Stimulated activated CD4-positive, alpha-beta T cell treated with anti-CD3 and anti-CD28 coated beads, Interleukin-1b, Interleukin-23, amount 100 ng/mL, for 48 hours (primary cell): Measurements from ENCODE around the gene COPZ1.
A peak's percentile ranks its signal among the peaks of the same experiment; 100 is the strongest.
"Not testable (repeated sequence)": the region's sequence is repeated elsewhere in the genome, so short reads cannot be mapped to it uniquely, and the experiment has no call there.

Source experiments
- DNase-seq: peaks from one replicate; pipeline ENCODE4 v3.0.0-alpha.2; 2020

Gene COPZ1

GRCh38 chr12:54337280-54337842 is 12.4 kb downstream of the COPZ1 start:
- DNase-seq: no peak

GRCh38 chr12:54337854-54338650 is 13.1 kb downstream of the COPZ1 start:
- no peak for DNase-seq

- no peak for DNase-seq
These were observed 13.9 kb downstream of the COPZ1 start for GRCh38 chr12:54338698-54339296.

DNA sequence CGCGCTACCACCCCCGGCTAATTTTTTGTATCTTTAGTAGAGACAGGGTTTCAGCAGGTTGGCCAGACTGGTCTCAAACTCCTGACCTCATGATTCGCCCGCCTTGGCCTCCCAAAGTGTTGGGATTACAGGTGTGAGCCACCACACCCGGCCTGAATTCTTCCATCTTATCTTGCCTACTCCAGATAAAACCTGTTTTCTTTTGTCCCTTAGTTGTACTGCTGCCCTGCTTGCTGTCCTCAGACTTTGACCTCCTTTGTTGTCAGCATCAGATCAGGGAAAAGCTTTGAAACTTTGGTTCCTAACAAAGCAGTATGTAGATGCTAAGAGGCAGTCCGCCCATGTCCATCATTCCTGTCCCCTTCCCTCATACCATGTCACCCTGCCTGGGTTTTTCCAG is 15.9 kb downstream of the COPZ1 start:
- DNase-seq: no peak

- no peak for DNase-seq
These were observed 16.7 kb downstream of the COPZ1 start for GRCh38 chr12:54341378-54342300.

- DNase-seq: no peak
These were observed 24.1 kb downstream of the COPZ1 start for GRCh38 chr12:54349036-54349435.

- DNase-seq: no peak
These were observed 24.7 kb downstream of the COPZ1 start for GRCh38 chr12:54349679-54350078.

DNA sequence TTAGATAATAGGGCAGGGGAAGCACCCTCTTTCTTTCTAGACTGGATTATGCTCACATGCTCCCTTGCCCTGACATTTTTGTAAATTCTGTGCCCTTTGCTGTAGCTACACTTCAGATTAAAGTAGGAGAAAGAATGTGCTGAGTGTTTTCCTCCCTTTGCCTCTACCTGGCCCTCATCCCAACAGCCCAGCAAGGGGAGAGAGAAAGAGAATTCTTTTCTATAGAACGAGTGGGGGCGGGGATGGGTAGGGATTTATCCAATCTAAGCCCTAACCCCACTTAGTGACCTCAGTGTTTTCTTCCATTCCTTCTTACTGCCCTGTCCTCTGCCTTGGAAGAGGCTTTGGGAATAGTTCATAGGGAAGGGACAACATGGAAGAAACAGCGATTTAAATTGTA is 25.8 kb downstream of the COPZ1 start:
- DNase-seq: no peak

DNA sequence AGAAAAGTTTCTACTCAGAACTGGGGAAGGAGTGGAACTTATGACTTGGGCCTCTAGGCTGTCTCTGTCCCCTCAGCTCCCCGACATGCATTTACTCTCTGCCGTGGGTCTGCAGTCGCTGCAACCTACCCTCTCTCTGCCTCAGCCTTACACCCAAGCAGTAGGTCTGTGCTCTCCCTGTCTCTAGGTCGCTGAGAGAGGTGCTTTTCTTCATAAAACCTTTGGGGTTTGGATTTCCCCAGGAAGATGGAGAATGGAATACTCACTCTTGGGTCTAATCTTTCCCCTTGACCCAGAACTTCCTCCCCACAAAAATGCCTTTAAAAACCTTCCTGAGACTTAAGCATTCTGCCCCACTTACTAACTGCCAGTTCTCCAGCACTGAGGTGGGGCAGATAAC is 26.4 kb downstream of the COPZ1 start:
- no peak for DNase-seq

DNA sequence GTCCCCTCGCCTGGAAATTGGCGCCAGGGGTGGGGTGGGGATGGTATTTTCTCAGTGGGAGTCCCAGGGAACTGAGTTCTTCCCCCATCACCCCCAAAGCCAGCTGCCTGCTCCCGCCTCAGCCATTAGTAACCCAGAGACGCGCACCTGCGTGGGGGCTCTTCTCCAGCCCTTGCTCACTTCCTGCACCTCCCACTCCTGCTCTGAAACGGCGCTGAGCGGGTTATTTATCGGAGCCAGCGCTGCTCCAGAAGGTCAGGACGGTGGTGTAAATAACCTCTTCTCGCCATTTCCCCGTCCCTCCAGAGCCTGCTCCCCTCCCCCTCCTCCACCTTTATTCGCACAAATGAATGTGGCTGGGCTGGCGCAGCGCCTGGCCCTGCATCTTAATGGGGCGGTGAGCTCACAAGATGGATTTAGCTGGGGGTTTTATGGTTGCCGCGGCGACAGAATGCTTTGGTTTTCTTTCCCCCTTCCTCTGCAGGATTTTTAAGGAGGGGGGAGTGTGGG is 27.1 kb downstream of the COPZ1 start:
- peak; percentile 55 for DNase-seq

DNA sequence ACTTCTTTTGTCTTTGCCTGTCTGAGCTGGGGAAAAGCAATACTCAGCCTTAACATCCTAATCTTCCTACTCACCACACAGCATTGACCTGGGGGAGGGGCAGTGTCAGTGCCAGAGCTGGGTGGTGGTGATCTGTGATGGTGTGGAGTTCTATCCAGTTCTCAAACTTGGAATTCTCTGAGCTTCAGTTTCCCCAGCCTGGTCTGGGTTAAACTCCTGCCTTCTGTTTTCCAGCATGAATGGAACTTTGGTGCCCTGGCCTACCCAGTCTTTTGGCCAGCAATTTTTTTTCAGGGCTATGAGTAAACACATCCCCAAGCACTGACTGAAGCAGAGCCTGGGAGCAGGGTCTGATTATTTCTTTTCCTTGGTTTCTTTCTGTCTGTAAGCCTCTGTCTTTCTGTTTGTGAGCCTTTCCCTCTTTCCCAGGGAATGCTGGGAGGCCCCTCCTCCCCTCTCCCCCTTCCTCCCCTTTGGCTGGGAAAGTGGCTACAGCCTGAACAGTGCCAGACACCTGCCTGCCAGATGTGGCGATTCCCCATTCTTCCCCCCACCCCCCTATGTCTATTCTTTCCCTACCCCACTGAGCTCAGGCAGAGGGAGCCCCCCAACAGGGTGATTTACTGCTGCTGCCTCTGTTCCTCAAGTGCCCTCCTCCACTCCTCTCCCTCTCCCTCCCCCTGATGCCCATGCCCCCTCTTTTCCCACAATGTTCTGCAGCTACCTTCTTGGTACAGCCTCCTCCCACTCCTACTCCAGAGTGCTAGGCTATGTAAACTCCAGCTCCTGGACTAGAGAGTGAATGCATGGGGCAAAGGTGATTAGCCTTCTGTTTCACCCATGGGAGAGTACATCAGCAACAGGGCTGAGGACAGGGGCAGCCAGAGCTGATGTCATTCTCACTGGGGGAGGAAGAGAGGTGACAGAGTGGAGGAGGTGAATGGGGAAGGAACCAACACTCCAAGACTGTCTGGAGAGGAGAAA is 28.3 kb downstream of the COPZ1 start:
- DNase-seq: no peak

- not testable (repeated sequence) for DNase-seq
These were observed 29.3 kb downstream of the COPZ1 start for GRCh38 chr12:54354271-54354670.

DNA sequence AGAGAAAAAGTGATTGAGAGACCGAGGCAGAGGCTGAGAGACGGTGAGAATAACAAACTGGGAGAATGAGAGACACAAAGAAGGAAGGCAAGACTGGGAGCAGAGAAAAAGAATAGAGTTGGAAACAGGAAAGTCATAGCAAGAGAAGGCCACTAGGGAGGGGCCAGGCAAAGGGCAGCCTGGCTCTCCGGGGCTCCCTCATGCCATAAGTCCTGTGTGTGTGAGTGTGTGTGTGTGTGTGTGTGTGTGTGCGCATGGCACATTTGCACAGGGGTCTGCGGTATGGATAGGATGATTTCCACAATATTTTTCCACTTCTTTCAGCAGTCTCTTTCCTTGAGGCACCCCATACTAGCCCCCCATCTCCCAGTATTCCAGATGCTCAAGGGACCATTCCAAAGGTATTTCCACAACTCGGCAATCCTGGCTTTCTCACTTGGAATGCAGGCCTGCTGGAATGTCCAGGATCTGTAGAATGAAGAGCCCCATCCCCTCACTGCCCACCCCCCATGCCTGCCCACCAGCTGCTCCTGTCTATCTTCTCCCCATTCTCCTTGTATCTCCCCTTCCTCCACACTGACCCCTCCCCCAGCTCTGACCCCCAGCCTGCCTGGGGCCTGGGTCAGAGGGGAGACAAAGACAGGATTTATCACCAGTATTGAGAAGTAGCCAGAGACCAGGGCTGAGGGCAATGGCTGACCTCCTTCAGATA is 30.3 kb downstream of the COPZ1 start:
- DNase-seq: no peak

DNA sequence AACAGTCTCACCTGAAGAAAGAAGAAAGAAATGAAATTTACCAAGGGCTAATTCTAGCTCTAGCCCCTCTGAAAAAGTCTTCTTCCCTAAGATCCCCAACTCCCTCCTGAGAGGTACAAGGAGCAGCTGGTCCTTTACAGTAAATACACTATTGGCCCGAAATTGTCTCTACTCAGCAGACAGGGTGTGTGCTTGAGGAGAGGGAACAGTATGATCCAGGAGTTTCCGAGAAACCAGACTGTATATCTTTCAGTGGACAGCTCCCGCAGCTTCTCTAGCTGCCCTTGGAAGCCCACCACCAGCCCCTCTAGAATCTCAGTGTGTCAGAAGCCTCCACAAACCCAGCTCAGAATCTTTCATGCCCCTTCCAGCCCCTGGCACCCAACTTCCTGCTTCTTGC is 31.3 kb downstream of the COPZ1 start:
- no peak for DNase-seq

GRCh38 chr12:54356951-54357356 is 32.0 kb downstream of the COPZ1 start:
- DNase-seq: no peak

DNA sequence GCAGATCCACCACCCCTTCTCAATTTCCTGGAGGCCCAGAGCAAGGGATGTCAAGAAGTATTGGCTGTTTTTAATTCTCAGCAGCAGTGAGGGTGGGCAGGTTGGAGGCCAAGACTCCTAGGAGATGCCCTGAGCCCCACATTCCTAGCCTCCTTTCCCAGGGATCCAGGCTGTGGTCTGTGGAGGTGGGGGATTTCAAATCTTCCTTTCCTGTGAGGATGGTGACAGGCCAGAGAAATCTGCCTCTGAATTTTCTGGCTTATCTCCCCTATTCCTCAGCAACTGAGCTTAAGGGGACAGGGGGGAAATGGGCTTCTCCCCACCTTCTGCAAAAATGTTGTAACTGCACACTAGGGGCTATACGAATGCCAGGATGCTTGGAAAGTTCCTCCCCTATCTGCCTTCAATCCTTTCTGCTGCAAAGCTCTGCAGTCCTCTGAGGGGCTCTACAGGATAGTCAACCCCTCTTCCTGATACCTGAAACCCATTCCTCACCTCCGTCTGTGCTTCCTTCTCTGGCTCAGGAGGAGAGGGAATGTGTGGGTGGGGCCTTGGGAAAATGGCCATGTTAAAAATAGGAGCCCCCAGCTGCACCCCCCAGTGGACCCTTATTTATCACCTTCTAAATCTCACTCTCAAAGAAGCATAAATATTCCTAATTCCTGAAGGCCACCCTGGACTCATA is 32.7 kb downstream of the COPZ1 start:
- no peak for DNase-seq

DNA sequence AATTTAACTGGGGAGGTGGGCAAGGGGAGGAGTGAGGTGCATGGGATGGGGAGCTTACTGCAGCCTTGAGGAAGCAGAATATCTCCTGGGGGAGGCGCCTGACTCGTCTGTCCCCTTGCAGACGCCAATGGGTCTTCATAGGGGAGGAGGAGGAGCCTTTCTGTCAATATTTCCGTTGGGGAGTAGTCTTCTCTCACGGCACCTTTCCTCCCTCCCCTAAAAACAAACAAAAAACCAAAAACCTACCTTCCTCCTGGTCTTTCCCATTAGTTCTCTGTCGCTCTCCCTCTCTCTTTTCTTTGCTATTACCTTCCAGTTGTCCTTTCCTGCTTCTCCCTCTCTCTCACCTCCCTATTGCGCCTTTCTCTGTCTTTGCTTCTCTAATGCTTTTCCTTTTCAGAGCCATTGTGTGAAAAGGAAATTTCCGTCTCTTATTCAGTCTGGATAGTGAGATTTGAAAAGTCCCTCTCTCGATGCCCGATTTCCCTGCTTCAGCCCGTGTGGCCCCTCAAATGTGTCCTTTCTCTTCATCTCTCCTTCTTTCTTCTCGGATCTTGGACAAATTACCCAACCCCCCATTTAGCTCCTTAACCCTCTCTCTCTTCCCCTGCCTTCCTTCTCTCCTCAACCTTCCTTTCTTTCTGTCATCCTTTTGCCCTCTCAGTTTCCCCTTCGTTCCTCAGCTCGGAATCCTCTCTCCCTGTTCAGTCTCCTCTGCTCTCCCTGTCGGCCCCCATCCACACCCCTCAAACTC is 33.4 kb downstream of the COPZ1 start:
- peak; percentile 37 for DNase-seq

DNA sequence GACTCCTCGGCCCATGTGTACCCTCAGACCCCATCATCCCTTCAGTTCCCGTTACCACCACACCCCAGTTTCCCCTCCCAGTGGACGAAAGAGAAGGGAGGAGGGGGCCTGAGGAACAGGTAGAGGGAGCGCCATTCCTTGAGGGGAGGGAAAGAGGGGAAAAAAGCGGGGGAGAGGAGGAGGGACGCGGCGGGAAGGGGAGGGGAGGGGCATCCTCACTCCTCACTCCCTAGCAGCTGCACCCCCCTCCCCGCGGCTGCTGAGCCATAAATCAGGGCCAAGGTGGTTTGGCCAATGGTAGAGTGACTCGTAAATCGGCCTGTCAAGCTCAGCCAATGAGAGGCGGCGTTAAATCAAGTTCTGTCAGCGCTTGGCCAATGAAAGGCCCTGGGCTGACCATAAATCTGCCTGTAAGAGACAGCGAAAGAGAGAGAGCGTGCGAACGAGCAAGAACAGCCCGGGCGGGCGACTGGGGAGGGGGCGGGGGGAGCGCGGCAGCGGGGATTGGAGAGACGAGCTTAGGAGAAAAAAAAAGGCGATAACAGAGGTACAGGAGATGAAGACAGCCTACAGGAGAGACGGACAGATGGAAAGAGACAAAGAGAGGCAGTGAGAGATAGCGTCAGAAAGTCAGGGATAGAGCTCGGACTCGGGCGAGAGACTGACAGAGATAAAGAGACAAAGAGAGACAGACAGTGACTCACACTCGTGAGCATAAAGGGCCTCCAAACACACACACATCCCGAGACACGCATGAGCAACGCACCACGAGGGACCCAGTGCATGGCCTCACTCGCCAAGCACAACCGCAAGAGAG is 34.2 kb downstream of the COPZ1 start:
- DNase-seq: peak; percentile 95
